ENCODE measurements around the gene TRIM61.
A peak's percentile ranks its signal among the peaks of the same experiment; 100 is the strongest.
"Not testable (repeated sequence)": the region's sequence is repeated elsewhere in the genome, so short reads cannot be mapped to it uniquely, and the experiment has no call there.

Gene TRIM61

GRCh38 chr4:164935865-164936606, 41.4 kb downstream of the TRIM61 start:
- H3K18ac ChIP-seq (ENCODE audit: low read length); H3K9ac ChIP-seq (ENCODE audit: low read length); H4K12ac ChIP-seq (ENCODE audit: low read depth, low read length); H3K4me2 ChIP-seq (ENCODE audit: low read length); H3K79me2 ChIP-seq (ENCODE audit: control insufficient read depth, insufficient read depth, low read length, poor library complexity); H3K14ac ChIP-seq (ENCODE audit: low read length); DNase-seq; H3K9me3 ChIP-seq (ENCODE audit: insufficient read depth, low read depth, low read length); H3K27me3 ChIP-seq (ENCODE audit: insufficient read depth, low read length); H3K4me1 ChIP-seq (ENCODE audit: control insufficient read depth in 1 of 2, insufficient read depth in 2 of 2, low read length in 2 of 2); H3K36me3 ChIP-seq (ENCODE audit: control insufficient read depth in 1 of 2, insufficient read depth in 2 of 2, low read length in 2 of 2); H4K91ac ChIP-seq (ENCODE audit: low read depth, low read length); H2AK5ac ChIP-seq (ENCODE audit: low read length); H2BK12ac ChIP-seq (ENCODE audit: low read length); H2BK120ac ChIP-seq (ENCODE audit: insufficient read depth, low read length, poor library complexity); H3K79me1 ChIP-seq (ENCODE audit: low read length); H3K4ac ChIP-seq (ENCODE audit: low read depth, low read length); H2BK5ac ChIP-seq (ENCODE audit: low read depth, low read length, poor library complexity); H3K23ac ChIP-seq (ENCODE audit: low read length); H2AFZ ChIP-seq (ENCODE audit: insufficient read depth, low read length, poor library complexity); H3K4me3 ChIP-seq (ENCODE audit: low read depth, low read length); H3K27ac ChIP-seq (ENCODE audit: low read depth, low read length); H4K8ac ChIP-seq (ENCODE audit: low read depth, low read length): not testable (repeated sequence)
- no CpG with 5 or more reads among the region's 9 CpGs for WGBS (ENCODE audit: extremely low coverage, insufficient coverage, insufficient read length)

- no peaks in the 10 kb centered on the region for H3K27me3 ChIP-seq (ENCODE audit: insufficient read depth, low read length)
- H4K91ac ChIP-seq (ENCODE audit: low read depth, low read length), result no peak overlapping the region
- no peak overlapping the region for H2BK12ac ChIP-seq (ENCODE audit: low read length)
- H3K14ac ChIP-seq (ENCODE audit: low read length), result no peak overlapping the region
- H3K4me3 ChIP-seq (ENCODE audit: low read depth, low read length), result no peak overlapping the region
- H3K27ac ChIP-seq (ENCODE audit: low read depth, low read length), result no peak overlapping the region
- H2BK120ac ChIP-seq (ENCODE audit: insufficient read depth, low read length, poor library complexity), result no peak overlapping the region
- H2AFZ ChIP-seq (ENCODE audit: insufficient read depth, low read length, poor library complexity), result no peak overlapping the region
- WGBS (ENCODE audit: extremely low coverage, insufficient coverage, insufficient read length), result no CpG with 5 or more reads among the region's 1 CpG
- no peaks in the 10 kb centered on the region for H3K36me3 ChIP-seq (ENCODE audit: control insufficient read depth in 1 of 2, insufficient read depth in 2 of 2, low read length in 2 of 2)
- no peak overlapping the region for H4K12ac ChIP-seq (ENCODE audit: low read depth, low read length)
- no peak overlapping the region for H3K23ac ChIP-seq (ENCODE audit: low read length)
- H3K18ac ChIP-seq (ENCODE audit: low read length), result no peak overlapping the region
- H3K4me1 ChIP-seq (ENCODE audit: control insufficient read depth in 1 of 2, insufficient read depth in 2 of 2, low read length in 2 of 2), result no peaks in the 10 kb centered on the region
- H2AK5ac ChIP-seq (ENCODE audit: low read length), result no peak overlapping the region
- DNase-seq, result no peak
- no peak overlapping the region for H2BK5ac ChIP-seq (ENCODE audit: low read depth, low read length, poor library complexity)
- no peaks in the 10 kb centered on the region for H3K79me1 ChIP-seq (ENCODE audit: low read length)
- H3K9ac ChIP-seq (ENCODE audit: low read length), result no peak overlapping the region
- no peak overlapping the region for H3K4ac ChIP-seq (ENCODE audit: low read depth, low read length)
- H3K9me3 ChIP-seq (ENCODE audit: insufficient read depth, low read depth, low read length), result no peaks in the 10 kb centered on the region
- no peak overlapping the region for H3K4me2 ChIP-seq (ENCODE audit: low read length)
- no peaks in the 10 kb centered on the region for H3K79me2 ChIP-seq (ENCODE audit: control insufficient read depth, insufficient read depth, low read length, poor library complexity)
- H4K8ac ChIP-seq (ENCODE audit: low read depth, low read length), result no peak overlapping the region
Measured at GRCh38 chr4:164935363-164935762, 42.1 kb downstream of the TRIM61 start.

GRCh38 chr4:164933244-164933643, 44.2 kb downstream of the TRIM61 start:
- no peak overlapping the region for H4K8ac ChIP-seq (ENCODE audit: low read depth, low read length)
- H3K18ac ChIP-seq (ENCODE audit: low read length), result no peak overlapping the region
- no peak overlapping the region for H4K12ac ChIP-seq (ENCODE audit: low read depth, low read length)
- H4K91ac ChIP-seq (ENCODE audit: low read depth, low read length), result no peak overlapping the region
- H3K4me1 ChIP-seq (ENCODE audit: control insufficient read depth in 1 of 2, insufficient read depth in 2 of 2, low read length in 2 of 2), result no peaks in the 10 kb centered on the region
- H3K9ac ChIP-seq (ENCODE audit: low read length), result no peak overlapping the region
- no peaks in the 10 kb centered on the region for H3K27me3 ChIP-seq (ENCODE audit: insufficient read depth, low read length)
- H2BK120ac ChIP-seq (ENCODE audit: insufficient read depth, low read length, poor library complexity), result no peak overlapping the region
- H3K27ac ChIP-seq (ENCODE audit: low read depth, low read length), result no peak overlapping the region
- H2BK12ac ChIP-seq (ENCODE audit: low read length), result no peak overlapping the region
- no peak overlapping the region for H3K4me2 ChIP-seq (ENCODE audit: low read length)
- H3K79me1 ChIP-seq (ENCODE audit: low read length), result no peaks in the 10 kb centered on the region
- no peak overlapping the region for H3K23ac ChIP-seq (ENCODE audit: low read length)
- no peak for DNase-seq
- H3K4ac ChIP-seq (ENCODE audit: low read depth, low read length), result no peak overlapping the region
- no peak overlapping the region for H2AFZ ChIP-seq (ENCODE audit: insufficient read depth, low read length, poor library complexity)
- H3K14ac ChIP-seq (ENCODE audit: low read length), result no peak overlapping the region
- no CpG with 5 or more reads among the region's 11 CpGs for WGBS (ENCODE audit: extremely low coverage, insufficient coverage, insufficient read length)
- H2AK5ac ChIP-seq (ENCODE audit: low read length), result no peak overlapping the region
- no peak overlapping the region for H2BK5ac ChIP-seq (ENCODE audit: low read depth, low read length, poor library complexity)
- no peaks in the 10 kb centered on the region for H3K79me2 ChIP-seq (ENCODE audit: control insufficient read depth, insufficient read depth, low read length, poor library complexity)
- peaks cover 2% of the 10 kb centered on the region for H3K9me3 ChIP-seq (ENCODE audit: insufficient read depth, low read depth, low read length)
- H3K36me3 ChIP-seq (ENCODE audit: control insufficient read depth in 1 of 2, insufficient read depth in 2 of 2, low read length in 2 of 2), result no peaks in the 10 kb centered on the region
- H3K4me3 ChIP-seq (ENCODE audit: low read depth, low read length), result no peak overlapping the region

- Histone ChIP-seq H3K4me2 (ENCODE audit: low read length) (no peak overlapping the region), H3K4me3 (ENCODE audit: low read depth, low read length) (no peak overlapping the region), H3K18ac (ENCODE audit: low read length) (no peak overlapping the region), H3K14ac (ENCODE audit: low read length) (no peak overlapping the region), H2BK120ac (ENCODE audit: insufficient read depth, low read length, poor library complexity) (no peak overlapping the region), H3K9me3 (ENCODE audit: insufficient read depth, low read depth, low read length) (peaks cover 2% of the 10 kb centered on the region), H4K12ac (ENCODE audit: low read depth, low read length) (no peak overlapping the region), H3K4me1 (ENCODE audit: control insufficient read depth in 1 of 2, insufficient read depth in 2 of 2, low read length in 2 of 2) (no peaks in the 10 kb centered on the region), H2BK5ac (ENCODE audit: low read depth, low read length, poor library complexity) (no peak overlapping the region), H3K27ac (ENCODE audit: low read depth, low read length) (no peak overlapping the region), H2AK5ac (ENCODE audit: low read length) (no peak overlapping the region), H3K36me3 (ENCODE audit: control insufficient read depth in 1 of 2, insufficient read depth in 2 of 2, low read length in 2 of 2) (no peaks in the 10 kb centered on the region), H3K79me2 (ENCODE audit: control insufficient read depth, insufficient read depth, low read length, poor library complexity) (no peaks in the 10 kb centered on the region), H3K9ac (ENCODE audit: low read length) (no peak overlapping the region), H3K4ac (ENCODE audit: low read depth, low read length) (no peak overlapping the region), H2AFZ (ENCODE audit: insufficient read depth, low read length, poor library complexity) (no peak overlapping the region), H4K91ac (ENCODE audit: low read depth, low read length) (no peak overlapping the region), H3K23ac (ENCODE audit: low read length) (no peak overlapping the region), H3K79me1 (ENCODE audit: low read length) (no peaks in the 10 kb centered on the region), H2BK12ac (ENCODE audit: low read length) (no peak overlapping the region), H4K8ac (ENCODE audit: low read depth, low read length) (no peak overlapping the region), H3K27me3 (ENCODE audit: insufficient read depth, low read length) (no peaks in the 10 kb centered on the region)
- WGBS (ENCODE audit: extremely low coverage, insufficient coverage, insufficient read length), result no CpG with 5 or more reads among the region's 5 CpGs
- DNase-seq, result peak; percentile 46 to 54
Measured at GRCh38 chr4:164931551-164932324, 45.7 kb downstream of the TRIM61 start.

All from trophoblast cell (in vitro differentiated cells and primary cell).